Activated naive CD4-positive, alpha-beta T cell treated with anti-CD3 and anti-CD28 coated beads, Interleukin-2, amount 50 U/mL, for 72 hours (primary cell): ENCODE measurements around the gene HSD17B8. TPM values are rescaled to one million over a fixed set of nuclear protein-coding genes. Genes with fewer than 3 reads are reported as not detected.

Experiments
- ATAC-seq, 2 donors: fragments of 150-1000 bp; cut with Tn5 transposase; 2 replicates each; pipeline ENCODE4 v1.10.0; 2021; ENCODE audit warnings: mild to moderate bottlenecking in 2 of 2, moderate library complexity in 2 of 2
- DNase-seq, 2 donors: peaks; one replicate each; pipeline ENCODE4 v3.0.0; 2021 to 2022; ENCODE audit warnings: low spot score in 2 of 2
- H3K27ac Mint-ChIP-seq, 2 donors: one replicate each; pipeline ENCODE4 v1.8.0; 2022; ENCODE audit warnings: mild to moderate bottlenecking in 2 of 2, mixed read lengths in 2 of 2
- H3K36me3 Mint-ChIP-seq, 2 donors: one replicate each; pipeline ENCODE4 v1.8.0; 2022; ENCODE audit warnings: mixed read lengths in 2 of 2
- H3K9me3 Mint-ChIP-seq, 2 donors: one replicate each; pipeline ENCODE4 v1.8.0; 2022; ENCODE audit warnings: mixed read lengths in 2 of 2
- total RNA-seq, 2 donors: library from RNA; stranded (reverse); gene quantifications; one replicate each; pipeline ENCODE4 v1.2.3, GENCODE V29; 2022

Gene HSD17B8
- total RNA-seq, 2 donors from 2014 or later = 14.7 to 17.5 TPM

DNA sequence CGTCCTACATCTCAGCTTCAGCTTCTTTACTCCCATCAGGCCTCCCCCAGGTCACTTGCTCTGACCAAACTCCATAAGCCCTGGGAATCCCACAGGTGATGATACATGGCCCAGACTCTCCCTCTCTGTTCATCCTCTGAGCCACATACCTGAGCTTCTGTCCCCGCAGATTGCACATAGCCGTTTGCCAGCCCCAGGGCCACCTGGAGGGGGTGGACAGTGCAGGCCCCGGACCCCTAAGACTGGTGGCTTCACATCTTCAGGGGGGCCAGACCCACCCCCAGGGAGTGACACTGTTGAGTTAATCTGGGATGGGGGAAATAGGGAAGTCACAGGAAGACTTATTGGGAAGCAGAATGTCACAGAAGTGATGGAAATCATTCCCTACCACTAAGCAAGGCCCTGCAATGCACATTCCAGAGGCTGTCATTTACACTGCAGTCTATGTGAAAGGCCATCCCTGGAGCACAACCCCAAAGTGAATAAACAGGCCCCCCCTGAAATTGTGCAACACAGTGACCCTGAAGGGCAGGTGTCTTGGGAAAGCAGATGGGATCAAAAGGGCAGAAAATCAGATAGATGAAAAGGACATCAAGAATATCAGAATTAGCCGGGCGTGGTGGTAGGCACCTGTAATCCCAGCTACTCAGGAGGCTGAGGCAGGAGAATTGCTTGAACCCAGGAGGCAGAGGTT lies 6.1 kb upstream of the HSD17B8 start:
- ATAC-seq (no peak), DNase-seq (no peak)
- Mint-ChIP-seq H3K9me3 (no peaks in the 10 kb centered on the region), H3K36me3 (peaks cover 35 to 56% of the 10 kb centered on the region in 2 donors), H3K27ac (peak overlapping the region; percentile 73 to 98)

- Mint-ChIP-seq H3K27ac (peak overlapping the region; percentile 86 to 98), H3K36me3 (peaks cover 40 to 62% of the 10 kb centered on the region in 2 donors), H3K9me3 (no peaks in the 10 kb centered on the region)
- ATAC-seq (no peak), DNase-seq (no peak)
Measured at GRCh38 chr6:33198853-33199436, 5.5 kb upstream of the HSD17B8 start.

DNA sequence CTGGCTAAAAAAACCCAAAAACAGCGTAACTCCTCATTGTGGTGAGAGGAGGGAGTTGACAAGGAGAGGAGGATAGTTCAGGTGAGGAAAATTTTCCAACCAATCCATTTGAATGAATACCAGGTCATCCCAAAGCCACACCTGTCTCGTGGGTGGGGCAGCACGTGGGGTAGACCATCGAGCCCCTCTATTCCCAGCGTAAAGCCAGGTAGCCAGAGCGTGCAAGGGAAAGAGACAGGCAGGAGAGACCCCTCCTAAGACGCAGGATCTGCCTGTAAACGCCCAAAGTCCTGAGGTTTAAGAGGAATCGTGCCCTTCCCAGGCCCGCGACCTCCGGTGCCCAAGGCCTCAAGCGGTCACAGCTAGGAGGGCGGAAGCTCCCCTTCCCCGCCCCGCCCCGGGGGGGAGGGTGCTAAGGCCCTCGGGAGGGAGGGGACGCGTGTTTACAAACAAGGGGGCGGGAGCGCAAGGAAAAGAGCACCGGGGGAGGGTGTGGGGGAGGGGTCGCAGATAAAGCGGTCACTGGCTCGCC lies 4.7 kb upstream of the HSD17B8 start:
- DNase-seq = peak in 1 of 2 donors; percentile 79
- Mint-ChIP-seq H3K36me3 (peaks cover 40 to 62% of the 10 kb centered on the region in 2 donors), H3K9me3 (no peaks in the 10 kb centered on the region), H3K27ac (peak overlapping the region; percentile 90 to 98)
- peak; percentile 50 to 56 for ATAC-seq

DNA sequence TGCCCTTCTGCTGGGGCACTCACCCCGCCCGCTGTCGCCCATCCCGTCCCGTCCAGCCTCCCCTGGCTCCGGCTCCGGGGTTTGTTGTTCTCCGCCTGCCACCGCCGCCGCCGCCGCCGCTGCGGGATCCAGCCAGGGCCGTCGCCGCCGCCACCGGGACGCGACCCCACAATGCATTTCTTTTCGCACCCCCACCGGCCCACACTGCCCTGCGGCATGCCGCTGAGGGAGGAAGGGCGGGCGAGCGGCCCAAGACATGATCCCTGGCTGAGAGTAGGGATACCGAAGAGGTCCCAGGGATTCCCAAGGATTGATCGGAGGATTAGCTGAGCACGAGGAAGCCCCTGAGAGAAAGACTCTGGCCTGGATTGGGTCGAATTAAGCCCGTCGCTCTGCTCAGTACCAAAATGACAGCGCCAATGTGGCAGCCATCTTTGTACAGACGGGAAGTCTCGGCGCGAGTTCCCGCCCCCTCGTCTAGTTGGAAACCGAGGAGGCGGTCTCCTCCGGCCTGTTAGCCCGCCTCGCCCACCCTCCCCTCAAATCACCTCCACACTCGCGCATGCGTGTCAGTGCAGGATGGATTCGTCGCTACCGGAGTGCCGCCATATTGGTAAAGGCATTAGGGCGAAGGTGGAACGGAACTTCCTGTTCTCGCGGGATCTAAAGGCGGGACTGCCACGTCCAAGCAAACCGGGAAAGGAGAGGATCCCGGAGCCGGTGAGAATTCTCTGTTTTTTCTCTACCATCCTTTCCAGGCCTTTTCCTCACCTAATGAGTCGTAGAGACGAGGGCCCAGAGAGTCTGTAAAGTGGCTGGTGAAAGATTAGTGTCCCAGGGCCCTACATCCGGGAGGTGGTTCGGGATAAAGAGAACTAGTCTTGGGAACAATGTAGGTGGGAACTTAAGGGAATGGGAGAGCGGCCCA lies 4.0 kb upstream of the HSD17B8 start, which contains the start of the genes RXRB and SLC39A7:
Gene RXRB, minus strand, starts transcription at position 447 of the 928 bp plus-strand sequence. Its CDS starts 189 bp downstream, at position 258.
Gene SLC39A7, plus strand, starts transcription at position 649 of the 928 bp plus-strand sequence. CDS start 379 bp downstream, outside the sequence.
- peak within 1 kb of the TSS; percentile 98 to 100 for H3K27ac Mint-ChIP-seq
- H3K9me3 Mint-ChIP-seq = no peaks in the 10 kb centered on the region
- ATAC-seq = peak; percentile 46 to 62
- H3K36me3 Mint-ChIP-seq = peaks cover 38 to 59% of the 10 kb centered on the region in 2 donors
- DNase-seq = peak; percentile 95 to 98

GRCh38 chr6:33201147-33201545 lies 3.3 kb upstream of the HSD17B8 start:
- ATAC-seq = no peak
- H3K36me3 Mint-ChIP-seq = peaks cover 34 to 52% of the 10 kb centered on the region in 2 donors

DNA sequence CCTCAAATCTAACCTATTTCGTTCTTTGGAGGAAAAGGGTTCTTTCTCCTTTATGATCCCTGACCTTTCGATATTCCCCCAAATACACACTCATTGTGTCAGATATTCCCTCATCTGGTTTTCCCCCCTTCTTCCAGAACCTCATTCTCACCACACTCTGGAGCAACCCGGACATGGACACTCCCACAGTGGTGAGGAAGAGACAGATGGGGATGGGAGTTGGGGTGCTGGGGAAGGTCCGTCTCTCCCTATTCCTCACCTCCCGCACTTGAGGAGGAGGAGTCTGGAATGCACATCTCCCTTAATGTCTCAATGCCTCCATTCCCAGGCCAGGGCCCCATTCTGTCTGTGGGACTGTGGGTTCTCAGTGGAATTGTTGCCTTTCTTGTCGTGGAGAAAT lies 2.5 kb upstream of the HSD17B8 start:
- ATAC-seq (no peak), DNase-seq (no peak)
- Mint-ChIP-seq H3K36me3 (peaks cover 34 to 49% of the 10 kb centered on the region in 2 donors), H3K27ac (peak overlapping the region; percentile 98 to 100), H3K9me3 (no peaks in the 10 kb centered on the region)

More at GRCh38 chr6:33201147-33201545, 3.3 kb upstream of the HSD17B8 start:
- no peak for DNase-seq
- Mint-ChIP-seq H3K9me3 (no peaks in the 10 kb centered on the region), H3K27ac (peak overlapping the region; percentile 98 to 100)

DNA sequence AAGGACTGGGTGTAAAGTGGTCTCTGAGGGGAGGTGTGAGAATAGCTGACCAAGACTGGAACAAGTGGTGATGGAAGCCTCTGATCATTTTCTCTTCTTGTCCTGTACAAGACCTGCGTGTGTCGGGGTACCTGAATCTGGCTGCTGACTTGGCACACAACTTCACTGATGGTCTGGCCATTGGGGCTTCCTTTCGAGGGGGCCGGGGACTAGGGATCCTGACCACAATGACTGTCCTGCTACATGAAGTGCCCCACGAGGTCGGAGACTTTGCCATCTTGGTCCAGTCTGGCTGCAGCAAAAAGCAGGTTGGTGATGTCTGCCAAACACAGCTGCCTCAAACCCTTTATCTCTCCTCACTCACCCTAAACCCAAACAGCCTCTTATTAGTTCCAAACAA lies 1.7 kb upstream of the HSD17B8 start:
- Mint-ChIP-seq H3K36me3 (peaks cover 34 to 49% of the 10 kb centered on the region in 2 donors), H3K27ac (peak overlapping the region in 1 of 2 donors; percentile 98), H3K9me3 (no peaks in the 10 kb centered on the region)
- ATAC-seq (no peak), DNase-seq (no peak)

GRCh38 chr6:33203443-33204164 lies 851 bp upstream of the HSD17B8 start:
- ATAC-seq (no peak), DNase-seq (no peak)
- peaks cover 34 to 44% of the 10 kb centered on the region in 2 donors for H3K36me3 Mint-ChIP-seq
- no peaks in the 10 kb centered on the region for H3K9me3 Mint-ChIP-seq
- H3K27ac Mint-ChIP-seq = peak overlapping the region; percentile 66 to 98

GRCh38 chr6:33204165-33204414 lies 365 bp upstream of the HSD17B8 start:
- DNase-seq = no peak
- ATAC-seq = no peak
- Mint-ChIP-seq H3K27ac (peak overlapping the region; percentile 66 to 98), H3K9me3 (no peaks in the 10 kb centered on the region), H3K36me3 (peaks cover 34 to 44% of the 10 kb centered on the region in 2 donors)

DNA sequence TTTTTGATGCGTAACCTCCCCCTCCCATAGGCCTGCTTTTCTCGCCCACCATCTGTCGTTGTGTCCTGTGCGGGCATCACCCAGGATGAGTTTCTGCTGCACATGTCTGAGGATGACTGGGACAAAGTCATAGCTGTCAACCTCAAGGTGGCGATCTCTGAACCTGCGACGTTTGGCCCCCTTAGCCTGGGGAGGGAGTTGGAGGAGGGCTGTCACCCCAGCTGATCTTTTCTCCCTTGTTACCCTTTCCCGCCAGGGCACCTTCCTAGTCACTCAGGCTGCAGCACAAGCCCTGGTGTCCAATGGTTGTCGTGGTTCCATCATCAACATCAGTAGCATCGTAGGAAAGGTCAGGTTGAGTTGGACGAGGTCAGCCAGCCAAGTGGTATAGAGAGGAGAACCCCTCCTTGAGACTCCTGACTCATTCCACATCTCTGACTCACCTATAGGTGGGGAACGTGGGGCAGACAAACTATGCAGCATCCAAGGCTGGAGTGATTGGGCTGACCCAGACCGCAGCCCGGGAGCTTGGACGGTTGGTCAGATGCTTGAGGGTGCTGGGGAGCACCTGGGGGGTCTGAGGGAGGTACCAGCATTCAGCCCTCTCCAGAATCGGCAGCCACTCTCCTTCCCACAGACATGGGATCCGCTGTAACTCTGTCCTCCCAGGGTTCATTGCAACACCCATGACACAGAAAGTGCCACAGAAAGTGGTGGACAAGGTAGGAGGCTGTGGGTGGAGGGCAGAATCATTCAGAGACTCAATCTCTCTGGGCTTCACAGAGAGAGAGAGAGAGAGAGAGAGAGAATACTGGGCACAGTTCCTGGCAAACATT lies 954 bp downstream of the HSD17B8 start:
- ATAC-seq (peak; percentile 68 to 73), DNase-seq (peak; percentile 69 to 86)
- Mint-ChIP-seq H3K36me3 (peaks cover 39 to 50% of the 10 kb centered on the region in 2 donors), H3K27ac (peak overlapping the region; percentile 98 to 99), H3K9me3 (no peaks in the 10 kb centered on the region)

DNA sequence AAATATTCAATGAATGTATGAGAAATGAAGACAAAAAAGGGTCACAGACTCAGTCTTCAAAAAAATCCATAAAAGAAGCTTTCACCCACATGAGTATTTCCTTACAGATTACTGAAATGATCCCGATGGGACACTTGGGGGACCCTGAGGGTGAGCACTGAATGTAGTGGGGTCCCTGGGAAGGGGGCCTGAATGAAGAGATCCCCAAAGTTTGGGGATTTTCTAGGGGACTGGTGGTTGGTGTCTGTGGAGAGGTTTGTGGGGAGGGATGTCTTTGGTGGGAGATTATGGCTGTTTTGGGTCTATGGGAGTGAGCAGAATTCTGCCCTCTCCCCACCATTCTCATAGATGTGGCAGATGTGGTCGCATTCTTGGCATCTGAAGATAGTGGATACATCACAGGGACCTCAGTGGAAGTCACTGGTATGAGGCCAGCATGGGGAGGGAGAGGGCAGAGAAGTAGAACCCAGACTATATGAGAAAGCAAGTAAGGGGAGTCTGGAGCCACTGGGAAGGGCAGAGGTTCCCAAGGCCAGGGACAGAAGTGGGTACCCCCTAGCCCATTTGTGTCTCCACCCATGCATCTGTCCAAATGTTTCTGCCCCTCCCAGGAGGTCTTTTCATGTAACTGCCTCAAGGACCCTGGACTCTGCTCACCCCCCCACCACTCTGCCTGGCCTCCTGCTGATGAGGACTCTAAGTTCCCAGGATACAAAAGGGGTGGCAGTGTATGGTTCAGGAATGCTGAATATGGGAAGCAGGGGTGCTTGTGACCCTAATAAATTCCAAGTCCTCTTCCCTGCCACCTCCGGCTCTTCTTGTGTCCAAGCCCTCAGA lies 1.8 kb downstream of the HSD17B8 start:
- Mint-ChIP-seq H3K27ac (peak overlapping the region; percentile 98 to 99), H3K9me3 (no peaks in the 10 kb centered on the region), H3K36me3 (peaks cover 32 to 42% of the 10 kb centered on the region in 2 donors)
- peak in 1 of 2 donors; percentile 3 for ATAC-seq
- DNase-seq = no peak

GRCh38 chr6:33206864-33207551 lies 2.6 kb downstream of the HSD17B8 start:
- ATAC-seq = no peak

DNA sequence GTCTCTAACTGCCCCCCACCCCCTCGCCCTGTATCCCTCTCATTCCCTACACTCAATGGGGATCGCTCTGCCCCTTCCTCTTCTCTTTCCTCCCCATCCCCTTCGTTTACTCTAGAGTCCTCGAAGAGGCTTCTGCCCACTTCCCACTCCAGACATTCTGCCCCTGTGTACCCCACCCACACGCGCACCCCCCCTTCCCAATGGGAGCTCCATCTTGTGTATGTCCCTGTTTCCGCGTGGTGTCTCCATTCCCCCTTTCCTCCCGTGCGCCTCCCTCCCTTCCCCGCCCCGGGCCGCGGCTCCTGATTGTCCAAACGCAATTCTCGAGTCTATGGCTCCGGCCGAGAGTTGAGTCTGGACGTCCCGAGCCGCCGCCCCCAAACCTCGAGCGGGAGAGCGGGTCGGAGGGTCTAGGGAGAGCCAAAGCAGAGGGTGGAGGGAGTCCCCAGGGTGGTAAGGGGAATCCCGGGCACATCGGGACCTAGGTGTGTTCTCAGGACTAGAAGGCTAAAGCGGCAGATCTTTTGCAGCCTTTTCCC lies 3.2 kb downstream of the HSD17B8 start:
- Mint-ChIP-seq H3K36me3 (peaks cover 18 to 28% of the 10 kb centered on the region in 2 donors), H3K27ac (peak overlapping the region; percentile 93 to 97), H3K9me3 (no peaks in the 10 kb centered on the region)
- DNase-seq (no peak), ATAC-seq (no peak)

More at GRCh38 chr6:33206864-33207551, 2.6 kb downstream of the HSD17B8 start:
- Mint-ChIP-seq H3K9me3 (no peaks in the 10 kb centered on the region), H3K27ac (peak overlapping the region in 1 of 2 donors; percentile 98), H3K36me3 (peaks cover 24 to 34% of the 10 kb centered on the region in 2 donors)
- no peak for DNase-seq
